ENCODE data around the gene ESAM.

The ESAM gene

DNA sequence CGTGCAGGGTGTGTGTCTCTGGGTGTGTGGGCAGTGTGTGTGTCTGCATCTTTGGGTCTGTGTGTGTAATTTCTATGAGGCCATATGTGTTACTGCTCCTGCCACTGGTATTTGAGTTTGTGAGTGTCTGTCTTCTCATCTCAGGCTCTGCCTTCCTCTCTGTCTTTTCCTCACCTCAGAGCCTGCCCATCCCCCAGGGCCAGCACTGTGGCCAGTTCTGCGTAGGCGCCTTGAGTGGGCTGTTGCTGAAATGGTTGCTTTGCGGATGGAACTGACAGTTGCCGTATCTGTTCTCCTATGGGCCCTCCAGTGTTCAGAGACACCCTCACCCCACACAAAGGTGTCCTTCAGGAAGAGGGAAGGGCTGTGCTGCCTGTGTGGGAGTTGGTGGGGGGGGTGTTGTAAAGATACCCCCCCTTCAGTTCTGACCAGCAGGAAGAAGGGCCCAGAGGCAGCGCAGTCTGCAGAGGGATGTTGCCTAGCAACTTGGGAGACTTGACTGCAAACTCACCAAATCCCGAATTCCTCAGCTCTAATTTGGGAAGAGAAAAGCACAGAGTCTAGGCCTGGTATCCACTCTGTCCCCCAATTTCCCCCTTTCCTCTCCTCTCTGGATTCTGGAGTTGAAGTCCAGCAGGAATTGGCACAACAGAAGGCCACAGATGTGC lies 24.3 kb downstream of the ESAM start:
- Histone ChIP-seq H3K9me3 (ENCODE audit: control extremely low read depth in 1 of 5, control insufficient read depth in 4 of 5, insufficient read depth in 2 of 5, low read depth in 1 of 5, low read length in 4 of 5) (no peaks in the 10 kb centered on the region), H3K27me3 (replicated peaks in 2 of 5; ENCODE audit: control insufficient read depth in 4 of 5, insufficient read depth in 5 of 5, low read length in 4 of 5) (no peaks in the 10 kb centered on the region), H3K4me3 (ENCODE audit: control insufficient read depth in 1 of 7, extremely low read depth in 1 of 7, insufficient read depth in 4 of 7, low read depth in 2 of 7, low read length in 6 of 7) (no peak overlapping the region), H3K27ac (ENCODE audit: insufficient read depth in 1 of 2, low read depth in 1 of 2, low read length in 2 of 2, poor library complexity in 1 of 2, severe bottlenecking in 2 of 2) (no peak overlapping the region), H3K36me3 (ENCODE audit: control insufficient read depth in 4 of 4, insufficient read depth in 4 of 4, low read length in 3 of 4) (peaks cover 0 to under 1% (median 0%) of the 10 kb centered on the region in 4 experiments), H3K4me1 (ENCODE audit: control extremely low read depth in 1 of 4, control insufficient read depth in 4 of 4, insufficient read depth in 4 of 4, low read length in 3 of 4) (peaks cover under 1 to 69% (median 48%) of the 10 kb centered on the region in 4 experiments)
- DNase-seq = no peak
- ChIA-PET CTCF (interaction anchor here (0.9 to 16.4 kb wide), 7 partner anchors 8 to 69 kb away, joined by 3 to 205 read pairs (median 3); partner anchors contain the start of genes ESAM and VSIG2), POLR2A (no interaction called here)
- WGBS (ENCODE audit: insufficient coverage) = 90% methylated on average over 2 of the region's 7 CpGs

DNA sequence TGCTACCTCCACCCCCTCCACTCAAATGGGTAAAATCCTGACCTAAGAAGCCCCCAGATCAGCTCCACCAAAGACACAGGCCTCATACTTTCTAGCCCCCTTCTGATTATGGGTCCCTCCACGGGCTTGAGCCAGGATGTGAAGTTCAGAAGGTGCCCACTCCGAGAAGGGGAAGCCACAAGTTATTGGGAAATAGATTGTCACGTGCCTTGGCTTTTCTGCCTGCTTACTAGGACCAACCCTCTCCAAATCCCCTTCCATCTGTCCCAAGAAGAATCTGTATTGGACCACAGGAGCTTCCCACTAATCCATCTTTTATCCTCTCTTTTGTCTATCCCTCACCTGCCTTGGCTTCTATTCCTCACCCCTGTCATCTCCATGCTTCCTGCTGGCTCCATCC lies 25.4 kb downstream of the ESAM start:
- POLR2A ChIA-PET = interaction anchor here (0.6 kb wide), 1 partner anchor 18 kb away, joined by 3 read pairs; no protein-coding TSS in a partner anchor
- WGBS (ENCODE audit: insufficient coverage) = 0% methylated on average over 3 of the region's 3 CpGs
- Histone ChIP-seq H3K36me3 (ENCODE audit: control insufficient read depth in 4 of 4, insufficient read depth in 4 of 4, low read length in 3 of 4) (no peaks in the 10 kb centered on the region), H3K4me3 (ENCODE audit: control insufficient read depth in 1 of 7, extremely low read depth in 1 of 7, insufficient read depth in 4 of 7, low read depth in 2 of 7, low read length in 6 of 7) (no peak overlapping the region), H3K27me3 (replicated peaks in 2 of 5; ENCODE audit: control insufficient read depth in 4 of 5, insufficient read depth in 5 of 5, low read length in 4 of 5) (no peaks in the 10 kb centered on the region), H3K9me3 (ENCODE audit: control extremely low read depth in 1 of 5, control insufficient read depth in 4 of 5, insufficient read depth in 2 of 5, low read depth in 1 of 5, low read length in 4 of 5) (no peaks in the 10 kb centered on the region), H3K27ac (ENCODE audit: insufficient read depth in 1 of 2, low read depth in 1 of 2, low read length in 2 of 2, poor library complexity in 1 of 2, severe bottlenecking in 2 of 2) (no peak overlapping the region), H3K4me1 (ENCODE audit: control extremely low read depth in 1 of 4, control insufficient read depth in 4 of 4, insufficient read depth in 4 of 4, low read length in 3 of 4) (peaks cover 4 to 75% (median 52%) of the 10 kb centered on the region in 4 experiments)
- DNase-seq = peak in 2 of 3 donors; percentile 65 to 75
- CTCF ChIA-PET = interaction anchor here (1.1 to 16.4 kb wide), 6 partner anchors 9 to 68 kb away, joined by 3 to 205 read pairs (median 4); partner anchors contain the start of genes ESAM and VSIG2

DNA sequence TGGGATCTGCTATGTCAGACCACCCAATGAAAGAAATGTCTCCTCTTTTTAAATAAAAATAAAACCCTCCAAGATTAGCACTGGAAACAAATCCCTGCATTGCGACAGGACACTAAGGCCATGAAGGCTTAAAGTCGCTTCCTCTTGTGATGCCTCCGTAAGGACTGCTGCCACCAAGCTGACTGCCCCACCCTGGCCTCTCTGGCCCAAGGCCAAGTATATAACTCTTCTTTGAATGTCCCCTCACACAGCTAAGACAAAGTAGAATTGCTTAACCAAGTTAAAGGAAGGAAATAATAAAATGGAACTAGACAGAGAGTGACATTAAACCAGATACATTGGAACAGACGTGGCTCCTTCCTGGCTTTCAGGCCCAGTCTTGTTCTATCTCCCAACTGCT lies 29.9 kb downstream of the ESAM start:
- DNase-seq = peak in 2 of 3 donors; percentile 53 to 59
- Histone ChIP-seq H3K36me3 (ENCODE audit: control insufficient read depth in 4 of 4, insufficient read depth in 4 of 4, low read length in 3 of 4) (no peaks in the 10 kb centered on the region), H3K9me3 (ENCODE audit: control extremely low read depth in 1 of 5, control insufficient read depth in 4 of 5, insufficient read depth in 2 of 5, low read depth in 1 of 5, low read length in 4 of 5) (no peaks in the 10 kb centered on the region), H3K4me1 (ENCODE audit: control extremely low read depth in 1 of 4, control insufficient read depth in 4 of 4, insufficient read depth in 4 of 4, low read length in 3 of 4) (peaks cover 4 to 49% (median 25%) of the 10 kb centered on the region in 4 experiments), H3K27me3 (replicated peaks in 2 of 5; ENCODE audit: control insufficient read depth in 4 of 5, insufficient read depth in 5 of 5, low read length in 4 of 5) (no peaks in the 10 kb centered on the region), H3K4me3 (ENCODE audit: control insufficient read depth in 1 of 7, extremely low read depth in 1 of 7, insufficient read depth in 4 of 7, low read depth in 2 of 7, low read length in 6 of 7) (no peak overlapping the region), H3K27ac (ENCODE audit: insufficient read depth in 1 of 2, low read depth in 1 of 2, low read length in 2 of 2, poor library complexity in 1 of 2, severe bottlenecking in 2 of 2) (no peak overlapping the region)
- 22% methylated on average over 4 of the region's 4 CpGs for WGBS (ENCODE audit: insufficient coverage)
- POLR2A ChIA-PET = no interaction called here
- CTCF ChIA-PET = interaction anchor here (1.8 kb wide), 1 partner anchor 10 kb away, joined by 6 read pairs; no protein-coding TSS in a partner anchor

DNA sequence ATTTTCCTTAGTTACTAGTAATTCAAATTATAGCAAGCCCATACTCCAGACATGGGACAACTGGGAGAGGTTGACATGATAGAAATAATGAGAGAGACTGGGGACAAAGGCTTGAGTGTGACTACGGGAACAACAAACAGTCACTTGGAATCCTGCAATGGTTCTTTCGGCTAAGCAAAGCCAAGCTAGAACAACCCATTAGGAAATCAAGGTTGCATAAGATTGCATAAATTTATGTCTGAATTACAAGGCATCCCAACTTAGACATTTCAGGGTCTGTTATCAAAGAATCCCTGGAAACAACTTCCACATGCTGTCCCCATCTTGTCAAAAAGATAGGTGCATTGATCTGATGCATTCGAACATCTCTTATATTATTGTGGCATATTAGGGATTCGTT lies 32.5 kb downstream of the ESAM start:
- Histone ChIP-seq H3K9me3 (ENCODE audit: control extremely low read depth in 1 of 5, control insufficient read depth in 4 of 5, insufficient read depth in 2 of 5, low read depth in 1 of 5, low read length in 4 of 5) (no peaks in the 10 kb centered on the region), H3K27me3 (replicated peaks in 2 of 5; ENCODE audit: control insufficient read depth in 4 of 5, insufficient read depth in 5 of 5, low read length in 4 of 5) (no peaks in the 10 kb centered on the region), H3K27ac (ENCODE audit: insufficient read depth in 1 of 2, low read depth in 1 of 2, low read length in 2 of 2, poor library complexity in 1 of 2, severe bottlenecking in 2 of 2) (no peak overlapping the region), H3K4me1 (ENCODE audit: control extremely low read depth in 1 of 4, control insufficient read depth in 4 of 4, insufficient read depth in 4 of 4, low read length in 3 of 4) (peaks cover 11 to 56% (median 29%) of the 10 kb centered on the region in 4 experiments), H3K36me3 (ENCODE audit: control insufficient read depth in 4 of 4, insufficient read depth in 4 of 4, low read length in 3 of 4) (no peaks in the 10 kb centered on the region), H3K4me3 (ENCODE audit: control insufficient read depth in 1 of 7, extremely low read depth in 1 of 7, insufficient read depth in 4 of 7, low read depth in 2 of 7, low read length in 6 of 7) (no peak overlapping the region)
- 100% methylated on average over 1 of the region's 4 CpGs for WGBS (ENCODE audit: insufficient coverage)
- ChIA-PET POLR2A (no interaction called here), CTCF (interaction anchor here (0.7 to 1.2 kb wide), 3 partner anchors 9 to 50 kb away, joined by 3 to 4 read pairs (median 3); no protein-coding TSS in a partner anchor)
- DNase-seq = no peak

DNA sequence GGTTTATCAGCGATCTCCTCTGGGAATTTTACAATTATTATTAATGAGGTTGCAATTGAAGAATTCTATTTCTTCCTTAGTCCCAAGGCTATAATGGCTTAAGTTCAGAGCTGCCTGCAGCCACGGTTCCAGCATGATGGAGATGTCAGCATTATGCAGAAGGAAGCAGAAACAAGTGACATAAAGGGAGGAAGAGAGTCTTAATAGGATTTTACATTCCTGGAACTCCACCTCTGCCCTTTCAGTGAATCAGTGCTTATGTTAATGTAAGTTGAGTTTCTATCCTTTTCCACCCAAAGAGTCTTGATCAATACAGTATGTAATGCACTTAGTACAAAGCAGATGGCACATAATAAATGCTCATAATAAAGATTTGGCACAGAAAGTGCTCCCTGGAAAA lies 34.0 kb downstream of the ESAM start:
- Histone ChIP-seq H3K27ac (ENCODE audit: insufficient read depth in 1 of 2, low read depth in 1 of 2, low read length in 2 of 2, poor library complexity in 1 of 2, severe bottlenecking in 2 of 2) (no peak overlapping the region), H3K36me3 (ENCODE audit: control insufficient read depth in 4 of 4, insufficient read depth in 4 of 4, low read length in 3 of 4) (no peaks in the 10 kb centered on the region), H3K4me1 (ENCODE audit: control extremely low read depth in 1 of 4, control insufficient read depth in 4 of 4, insufficient read depth in 4 of 4, low read length in 3 of 4) (peaks cover 13 to 56% (median 34%) of the 10 kb centered on the region in 4 experiments), H3K9me3 (ENCODE audit: control extremely low read depth in 1 of 5, control insufficient read depth in 4 of 5, insufficient read depth in 2 of 5, low read depth in 1 of 5, low read length in 4 of 5) (no peaks in the 10 kb centered on the region), H3K4me3 (ENCODE audit: control insufficient read depth in 1 of 7, extremely low read depth in 1 of 7, insufficient read depth in 4 of 7, low read depth in 2 of 7, low read length in 6 of 7) (no peak overlapping the region), H3K27me3 (replicated peaks in 2 of 5; ENCODE audit: control insufficient read depth in 4 of 5, insufficient read depth in 5 of 5, low read length in 4 of 5) (no peaks in the 10 kb centered on the region)
- no peak for DNase-seq
- ChIA-PET CTCF (interaction anchor here (1.1 kb wide), 1 partner anchor 17 kb away, joined by 4 read pairs; no protein-coding TSS in a partner anchor), POLR2A (no interaction called here)
- WGBS (ENCODE audit: insufficient coverage) = 100% methylated on average over 1 of the region's 2 CpGs

DNA sequence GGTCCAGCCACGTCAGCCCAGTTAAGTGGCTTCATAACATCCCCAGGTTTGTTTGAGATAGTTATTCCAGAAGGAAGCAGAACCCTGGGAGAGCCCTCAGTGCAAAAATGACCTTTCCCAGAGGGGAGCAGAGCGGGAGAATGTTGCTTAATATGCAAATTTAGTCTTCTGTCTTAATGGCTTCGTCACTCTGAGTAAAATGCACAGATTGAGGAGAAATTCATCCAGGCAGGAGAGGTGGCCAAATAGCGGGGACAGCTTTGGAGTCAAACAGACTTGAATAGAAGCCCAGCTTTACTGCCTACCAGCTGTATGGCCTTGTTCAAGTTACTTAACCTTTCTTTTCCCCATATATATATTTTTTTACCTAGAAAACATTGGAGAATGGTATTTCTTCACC lies 34.6 kb downstream of the ESAM start:
- no peak overlapping the region for H3K4me3 ChIP-seq (ENCODE audit: control insufficient read depth in 1 of 7, extremely low read depth in 1 of 7, insufficient read depth in 4 of 7, low read depth in 2 of 7, low read length in 6 of 7)
- no peak overlapping the region for H3K27ac ChIP-seq (ENCODE audit: insufficient read depth in 1 of 2, low read depth in 1 of 2, low read length in 2 of 2, poor library complexity in 1 of 2, severe bottlenecking in 2 of 2)
- POLR2A ChIA-PET = no interaction called here
- peaks cover 10 to 56% (median 33%) of the 10 kb centered on the region in 4 experiments for H3K4me1 ChIP-seq (ENCODE audit: control extremely low read depth in 1 of 4, control insufficient read depth in 4 of 4, insufficient read depth in 4 of 4, low read length in 3 of 4)
- H3K9me3 ChIP-seq (ENCODE audit: control extremely low read depth in 1 of 5, control insufficient read depth in 4 of 5, insufficient read depth in 2 of 5, low read depth in 1 of 5, low read length in 4 of 5) = no peaks in the 10 kb centered on the region
- no peaks in the 10 kb centered on the region for H3K36me3 ChIP-seq (ENCODE audit: control insufficient read depth in 4 of 4, insufficient read depth in 4 of 4, low read length in 3 of 4)
- 100% methylated on average over 4 of the region's 4 CpGs for WGBS (ENCODE audit: insufficient coverage)
- H3K27me3 ChIP-seq (replicated peaks in 2 of 5; ENCODE audit: control insufficient read depth in 4 of 5, insufficient read depth in 5 of 5, low read length in 4 of 5) = no peaks in the 10 kb centered on the region
- DNase-seq = no peak
- CTCF ChIA-PET = interaction anchor here (1.1 kb wide), 1 partner anchor 17 kb away, joined by 4 read pairs; no protein-coding TSS in a partner anchor

DNA sequence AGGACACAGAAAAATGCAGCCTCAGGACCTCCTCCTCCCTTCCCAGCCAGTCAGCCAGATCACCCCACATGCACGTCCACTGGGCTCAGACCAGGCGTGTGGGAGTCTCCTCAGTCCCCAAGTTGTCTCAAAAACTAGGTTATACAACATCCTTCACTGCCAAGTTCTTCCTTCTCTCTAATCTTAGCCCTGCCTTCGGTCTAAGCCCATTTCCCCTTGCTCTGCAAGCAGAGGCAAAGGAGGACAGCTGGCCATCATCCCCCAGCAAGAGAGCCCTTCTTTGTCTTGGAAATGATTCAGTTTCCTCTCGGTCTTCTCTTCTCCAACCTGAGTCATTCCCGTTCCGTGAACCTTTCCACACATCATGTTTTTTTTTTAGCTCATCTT lies 36.4 kb downstream of the ESAM start:
- H3K36me3 ChIP-seq (ENCODE audit: control insufficient read depth in 4 of 4, insufficient read depth in 4 of 4, low read length in 3 of 4) = no peaks in the 10 kb centered on the region
- H3K27ac ChIP-seq (ENCODE audit: insufficient read depth in 1 of 2, low read depth in 1 of 2, low read length in 2 of 2, poor library complexity in 1 of 2, severe bottlenecking in 2 of 2) = no peak overlapping the region
- peaks cover 16 to 57% (median 39%) of the 10 kb centered on the region in 4 experiments for H3K4me1 ChIP-seq (ENCODE audit: control extremely low read depth in 1 of 4, control insufficient read depth in 4 of 4, insufficient read depth in 4 of 4, low read length in 3 of 4)
- H3K9me3 ChIP-seq (ENCODE audit: control extremely low read depth in 1 of 5, control insufficient read depth in 4 of 5, insufficient read depth in 2 of 5, low read depth in 1 of 5, low read length in 4 of 5) = no peaks in the 10 kb centered on the region
- ChIA-PET POLR2A (interaction anchor here (0.9 kb wide), 1 partner anchor 8 kb away, joined by 3 read pairs; no protein-coding TSS in a partner anchor), CTCF (interaction anchor here (1.1 to 3.1 kb wide), 6 partner anchors 9 to 38 kb away, joined by 3 to 17 read pairs (median 4); partner anchors contain the start of gene NRGN)
- no peaks in the 10 kb centered on the region for H3K27me3 ChIP-seq (replicated peaks in 2 of 5; ENCODE audit: control insufficient read depth in 4 of 5, insufficient read depth in 5 of 5, low read length in 4 of 5)
- peak in 2 of 3 donors; percentile 46 to 62 for DNase-seq
- WGBS (ENCODE audit: insufficient coverage) = 0% methylated on average over 6 of the region's 6 CpGs
- peak overlapping the region in 5 of 7 experiments; percentile 15 to 58 (median 41) for H3K4me3 ChIP-seq (ENCODE audit: control insufficient read depth in 1 of 7, extremely low read depth in 1 of 7, insufficient read depth in 4 of 7, low read depth in 2 of 7, low read length in 6 of 7)

All from common myeloid progenitor, CD34-positive (primary cell).